Heart right ventricle (tissue), 16 donors: Measurements from ENCODE around the gene MRTFA. TPM values are rescaled to one million over a fixed set of nuclear protein-coding genes. Genes with fewer than 3 reads are reported as not detected.

Experiments used
- ATAC-seq, 8 donors: fragments of 200-7000 bp; cut with Tn5 transposase; one replicate each; pipeline ENCODE4 v1.9.1; 2020; ENCODE audit warnings: mild to moderate bottlenecking in 8 of 8, moderate library complexity in 8 of 8, moderate number of reproducible peaks in 1 of 8
- DNase-seq, 2 donors: peaks; one replicate each; pipeline ENCODE4 v3.0.0-alpha.2; 2020
- H3K27ac ChIP-seq, 10 donors: fragments of 200-600 bp; sonication (generic) in 2 of 10; one replicate each; pipeline versions ENCODE4 v1.5.0 to v1.8.0; 2020 to 2022; ENCODE audit warnings: mild to moderate bottlenecking in 3 of 10
- H3K27me3 ChIP-seq, 7 donors: fragments of 200-600 bp; one replicate each; pipeline ENCODE4 v1.8.0; 2021 to 2022; ENCODE audit warnings: mild to moderate bottlenecking in 2 of 7
- H3K36me3 ChIP-seq, 9 donors: fragments of 200-600 bp; sonication (generic) in 1 of 9; one replicate each; pipeline versions ENCODE4 v1.5.0 to v1.8.0; 2020 to 2022; ENCODE audit warnings: mild to moderate bottlenecking in 2 of 9
- H3K4me1 ChIP-seq, 9 donors: fragments of 200-600 bp; sonication (generic) in 1 of 9; one replicate each; pipeline versions ENCODE4 v1.5.0 to v1.8.0; 2020 to 2022; ENCODE audit warnings: mild to moderate bottlenecking in 4 of 9
- H3K4me3 ChIP-seq, 10 donors: fragments of 200-600 bp; sonication (generic) in 2 of 10; one replicate each; pipeline versions ENCODE4 v1.5.0 to v1.8.0; 2020 to 2022; ENCODE audit warnings: mild to moderate bottlenecking in 7 of 10, moderate library complexity in 2 of 10
- H3K9me3 ChIP-seq, 11 donors: fragments of 200-600 bp in 10 of 11; sonication (generic) in 2 of 11; one replicate each; pipeline versions ENCODE4 v1.5.0 to v1.8.0; 2013 to 2022; ENCODE audit warnings: mild to moderate bottlenecking in 2 of 11, control low read depth in 1 of 11, moderate library complexity in 1 of 11
- CTCF ChIP-seq, 9 donors: fragments of 200-600 bp; sonication (generic) in 2 of 9; IDR thresholded peaks; one replicate each; pipeline versions ENCODE4 v1.5.0 to v1.8.0; 2021 to 2022; ENCODE audit warnings: antibody characterized with exemption in 9 of 9, mild to moderate bottlenecking in 5 of 9, moderate library complexity in 1 of 9
- WGBS, 2 donors: extraction: QIAGEN DNeasy Blood & Tissue Kit; methylation state at CpG; one replicate each; pipeline ENCODE4 v1.1.7; 2013; ENCODE audit warnings: inconsistent platforms in 1 of 2; 5-methylcytosine and 5-hydroxymethylcytosine counted together
- intact Hi-C, 10 donors: fragments of 100-400 bp; cut with DNase I; formaldehyde crosslinking; loops; one replicate each; pipeline versions ENCODE4 v1.11.1 to v1.14.2; 2022
- polyA plus RNA-seq, 2 donors: library from polyadenylated mRNA; stranded (reverse); fragments of 200-250 nt; gene quantifications; one replicate each; pipeline ENCODE4 v1.2.3, GENCODE V29; 2013
- total RNA-seq, 10 donors: library from RNA; stranded (reverse); fragmentation: NEBNext Ultra II Directional in 3 of 10; extraction: Animal tissue kit (Norgen Biotek cat#: 25700) in 3 of 10; gene quantifications; one replicate each; pipeline versions ENCODE4 v1.2.1 to v1.2.4, GENCODE V29; 2021 to 2023
- donor health status: Arrhythmogenic right ventricular cardiomyopathy.
- donor health status: ischemic (EF 13 %, LVEDD 7.1; RV severe dilation, severe dysfunction).
- donor health status: healthy with polysubstance abuse.
- donor health status: DM: no; HTN: yes; CAD: no.
- donor health status: DM: no; HTN: no; CAD: no.
- donor health status: ischemic (EF 25% LVEDD 6.9; RV normal size, moderate dysfunction).
- donor health status: ischemic (EF 25% LVEDD 5.7; RV mildly dilated, moderate dysfunction).
- donor health status: healthy.
- donor health status: DM: yes; HTN: yes; CAD: no.
- donor health status: Ischemic cardiomyopathy.
- donor health status: ischemic (EF 35%, LVEDD 5.7; RV mildly dilated, moderate dysfunction).
- donor health status: nonischemic (EF 11% LVEDD 7.7; RV severe dilation, severe dysfunction).
- donor health status: DM: yes; HTN: yes; CAD: no.
- donor health status: PGD.
- donor health status: ischemic (EF 29% LVEDD 5.4; RV normal size, mild dysfunction).
- donor health status: nonischemic (EF 23%, LVEDD 6.1; RV moderate dilation, normal function).

Gene MRTFA
- total and polyA plus RNA-seq, 12 donors = 13.2 to 30.9 (median 18.9) TPM

- intact Hi-C loops = no loop called here
- peak in 7 of 8 donors; percentile 20 to 84 (median 79) for ATAC-seq
Observed at GRCh38 chr22:40396882-40397281, 239.6 kb downstream of the MRTFA start.

GRCh38 chr22:40395607-40396006, 240.9 kb downstream of the MRTFA start:
- no peak for ATAC-seq
- WGBS, 2 donors = 88 to 98% methylated on average over 7 of the region's 7 CpGs
- Histone ChIP-seq H3K9me3 (no peaks in the 10 kb centered on the region), H3K4me3 (no peak overlapping the region), H3K36me3 (peaks cover 0 to 18% (median 0%) of the 10 kb centered on the region in 9 donors), H3K27me3 (no peaks in the 10 kb centered on the region), H3K27ac (peak overlapping the region in 2 of 10 donors; percentile 40 to 74), H3K4me1 (peaks cover 0 to 40% (median 30%) of the 10 kb centered on the region in 9 donors)
- TF ChIP-seq CTCF (IDR thresholded peaks at IDR 0.05) = no peak
- DNase-seq = no peak
- intact Hi-C loops = no loop called here

More at GRCh38 chr22:40396882-40397281, 239.6 kb downstream of the MRTFA start:
- H3K9me3 ChIP-seq = no peaks in the 10 kb centered on the region
- peak overlapping the region in 8 of 10 donors; percentile 11 to 74 (median 60) for H3K27ac ChIP-seq
- no peak for TF ChIP-seq CTCF (IDR thresholded peaks at IDR 0.05)
- H3K4me1 ChIP-seq = peaks cover 0 to 44% (median 30%) of the 10 kb centered on the region in 9 donors
- peak in 1 of 2 donors; percentile 62 for DNase-seq
- no peak overlapping the region for H3K4me3 ChIP-seq
- no peaks in the 10 kb centered on the region for H3K27me3 ChIP-seq
- H3K36me3 ChIP-seq = peaks cover 0 to 31% (median 8%) of the 10 kb centered on the region in 9 donors
- 41 to 56% methylated on average over 4 of the region's 4 CpGs for WGBS, 2 donors

- intact Hi-C loops = no loop called here
- ATAC-seq (no peak), DNase-seq (no peak)
- H3K36me3 ChIP-seq = peaks cover 0 to 16% (median 0%) of the 10 kb centered on the region in 9 donors
- H3K27me3 ChIP-seq = no peaks in the 10 kb centered on the region
- WGBS, 2 donors = 76 to 79% methylated on average over 3 of the region's 3 CpGs
- no peak for TF ChIP-seq CTCF (IDR thresholded peaks at IDR 0.05)
- H3K27ac ChIP-seq = no peak overlapping the region
- H3K4me3 ChIP-seq = no peak overlapping the region
- H3K4me1 ChIP-seq = peaks cover 0 to 30% (median 27%) of the 10 kb centered on the region in 9 donors
- no peaks in the 10 kb centered on the region for H3K9me3 ChIP-seq
Observed at GRCh38 chr22:40394607-40395006, 241.9 kb downstream of the MRTFA start.

GRCh38 chr22:40392618-40393017, 243.9 kb downstream of the MRTFA start:
- peaks cover 0 to 22% (median 16%) of the 10 kb centered on the region in 9 donors for H3K4me1 ChIP-seq
- peaks cover 0 to 16% (median 0%) of the 10 kb centered on the region in 9 donors for H3K36me3 ChIP-seq
- H3K27me3 ChIP-seq = no peaks in the 10 kb centered on the region
- no peaks in the 10 kb centered on the region for H3K9me3 ChIP-seq
- DNase-seq (no peak), ATAC-seq (no peak)
- no peak overlapping the region for H3K27ac ChIP-seq
- WGBS, 2 donors = 78 to 80% methylated on average over 2 of the region's 2 CpGs
- H3K4me3 ChIP-seq = no peak overlapping the region
- intact Hi-C loops = no loop called here
- TF ChIP-seq CTCF (IDR thresholded peaks at IDR 0.05) = no peak
